Activated T-cell treated with anti-CD3 and anti-CD28 coated beads, Interleukin-2, amount 50 U/mL, for 4 hours (primary cell): ENCODE measurements around the gene BNIP3. TPM values are rescaled to one million over a fixed set of nuclear protein-coding genes. Genes with fewer than 3 reads are reported as not detected.

Source experiments
- ATAC-seq, 2 donors: fragments of 200-7000 bp; cut with Tn5 transposase; one replicate each; pipeline ENCODE4 v1.10.0; 2021
- DNase-seq: peaks from one replicate; pipeline ENCODE4 v3.0.0-alpha.2; 2020
- H3K27me3 Mint-ChIP-seq: one replicate; pipeline ENCODE4 v1.8.0; 2021; ENCODE audit warnings: low read depth, mixed read lengths
- H3K36me3 Mint-ChIP-seq: one replicate; pipeline ENCODE4 v1.8.0; 2022; ENCODE audit warnings: mixed read lengths; ENCODE audit not compliant: insufficient read depth
- H3K4me1 Mint-ChIP-seq: one replicate; pipeline ENCODE4 v1.8.0; 2021; ENCODE audit warnings: low read depth, mixed read lengths
- H3K4me3 Mint-ChIP-seq: one replicate; pipeline ENCODE4 v1.8.0; 2021; ENCODE audit warnings: mild to moderate bottlenecking, moderate library complexity, mixed read lengths
- H3K9me3 Mint-ChIP-seq: one replicate; pipeline ENCODE4 v1.8.0; 2021; ENCODE audit warnings: mixed read lengths
- total RNA-seq, 3 donors: library from RNA; stranded (reverse); gene quantifications; one replicate each; pipeline ENCODE4 v1.2.1, GENCODE V29; 2021

The BNIP3 gene
- total RNA-seq, 3 donors from 2014 or later, result 36.5 to 40.5 (median 38.6) TPM

GRCh38 chr10:131943021-131943814 is 38.5 kb downstream of the BNIP3 start:
- Mint-ChIP-seq H3K4me1 (no peaks in the 10 kb centered on the region), H3K36me3 (peaks cover 55% of the 10 kb centered on the region), H3K4me3 (no peak overlapping the region), H3K9me3 (no peaks in the 10 kb centered on the region), H3K27me3 (no peaks in the 10 kb centered on the region)
- ATAC-seq (peak in 1 of 2 donors; percentile 51), DNase-seq (no peak)

- Mint-ChIP-seq H3K4me1 (no peaks in the 10 kb centered on the region), H3K4me3 (no peak overlapping the region), H3K27me3 (no peaks in the 10 kb centered on the region), H3K9me3 (no peaks in the 10 kb centered on the region), H3K36me3 (peaks cover 49% of the 10 kb centered on the region)
- ATAC-seq, result no peak
- DNase-seq, result no peak
Measured at GRCh38 chr10:131942455-131942854, 39.3 kb downstream of the BNIP3 start.

- peaks cover 35% of the 10 kb centered on the region for H3K36me3 Mint-ChIP-seq
- DNase-seq (no peak), ATAC-seq (no peak)
- peaks cover 15% of the 10 kb centered on the region for H3K4me1 Mint-ChIP-seq
- no peaks in the 10 kb centered on the region for H3K27me3 Mint-ChIP-seq
- H3K9me3 Mint-ChIP-seq, result no peaks in the 10 kb centered on the region
- no peak overlapping the region for H3K4me3 Mint-ChIP-seq
Measured at GRCh38 chr10:131938681-131939080, 43.0 kb downstream of the BNIP3 start.

GRCh38 chr10:131937836-131938235 is 43.9 kb downstream of the BNIP3 start:
- DNase-seq, result no peak
- no peaks in the 10 kb centered on the region for H3K9me3 Mint-ChIP-seq
- H3K4me1 Mint-ChIP-seq, result peaks cover 21% of the 10 kb centered on the region
- H3K36me3 Mint-ChIP-seq, result peaks cover 28% of the 10 kb centered on the region
- ATAC-seq, result no peak
- H3K27me3 Mint-ChIP-seq, result no peaks in the 10 kb centered on the region
- no peak overlapping the region for H3K4me3 Mint-ChIP-seq

GRCh38 chr10:131936736-131937135 is 45.0 kb downstream of the BNIP3 start:
- Mint-ChIP-seq H3K9me3 (no peaks in the 10 kb centered on the region), H3K4me3 (no peak overlapping the region), H3K4me1 (peaks cover 23% of the 10 kb centered on the region), H3K36me3 (peaks cover 23% of the 10 kb centered on the region), H3K27me3 (no peaks in the 10 kb centered on the region)
- no peak for DNase-seq
- no peak for ATAC-seq

- peaks cover 23% of the 10 kb centered on the region for H3K36me3 Mint-ChIP-seq
- no peaks in the 10 kb centered on the region for H3K27me3 Mint-ChIP-seq
- H3K4me3 Mint-ChIP-seq, result no peak overlapping the region
- DNase-seq, result no peak
- H3K9me3 Mint-ChIP-seq, result no peaks in the 10 kb centered on the region
- ATAC-seq, result no peak
- H3K4me1 Mint-ChIP-seq, result peaks cover 26% of the 10 kb centered on the region
Measured at GRCh38 chr10:131936294-131936693, 45.4 kb downstream of the BNIP3 start.

- H3K4me3 Mint-ChIP-seq, result no peak overlapping the region
Measured at GRCh38 chr10:131935260-131935659, 46.5 kb downstream of the BNIP3 start.

GRCh38 chr10:131934769-131935168 is 47.0 kb downstream of the BNIP3 start:
- Mint-ChIP-seq H3K36me3 (peaks cover 15% of the 10 kb centered on the region), H3K9me3 (no peaks in the 10 kb centered on the region), H3K4me3 (no peak overlapping the region), H3K4me1 (peaks cover 41% of the 10 kb centered on the region), H3K27me3 (no peaks in the 10 kb centered on the region)
- DNase-seq (no peak), ATAC-seq (peak in 1 of 2 donors; percentile 34)

More at GRCh38 chr10:131935260-131935659, 46.5 kb downstream of the BNIP3 start:
- no peaks in the 10 kb centered on the region for H3K27me3 Mint-ChIP-seq
- DNase-seq, result no peak
- peaks cover 20% of the 10 kb centered on the region for H3K36me3 Mint-ChIP-seq
- no peak for ATAC-seq
- H3K9me3 Mint-ChIP-seq, result no peaks in the 10 kb centered on the region
- H3K4me1 Mint-ChIP-seq, result peaks cover 37% of the 10 kb centered on the region

GRCh38 chr10:131933696-131934086 is 48.0 kb downstream of the BNIP3 start:
- peaks cover 52% of the 10 kb centered on the region for H3K4me1 Mint-ChIP-seq
- no peak for ATAC-seq
- H3K36me3 Mint-ChIP-seq, result peaks cover 15% of the 10 kb centered on the region
- no peaks in the 10 kb centered on the region for H3K27me3 Mint-ChIP-seq
- no peak overlapping the region for H3K4me3 Mint-ChIP-seq
- DNase-seq, result no peak
- no peaks in the 10 kb centered on the region for H3K9me3 Mint-ChIP-seq

GRCh38 chr10:131933016-131933695 is 48.6 kb downstream of the BNIP3 start:
- no peaks in the 10 kb centered on the region for H3K9me3 Mint-ChIP-seq
- ATAC-seq, result no peak
- no peak for DNase-seq
- no peaks in the 10 kb centered on the region for H3K27me3 Mint-ChIP-seq
- peaks cover 16% of the 10 kb centered on the region for H3K36me3 Mint-ChIP-seq
- H3K4me3 Mint-ChIP-seq, result no peak overlapping the region
- H3K4me1 Mint-ChIP-seq, result peaks cover 58% of the 10 kb centered on the region

- Mint-ChIP-seq H3K4me1 (peaks cover 69% of the 10 kb centered on the region), H3K9me3 (no peaks in the 10 kb centered on the region), H3K36me3 (peaks cover 19% of the 10 kb centered on the region), H3K4me3 (no peak overlapping the region), H3K27me3 (no peaks in the 10 kb centered on the region)
- ATAC-seq, result no peak
- no peak for DNase-seq
Measured at GRCh38 chr10:131931981-131932380, 49.7 kb downstream of the BNIP3 start.

- no peaks in the 10 kb centered on the region for H3K9me3 Mint-ChIP-seq
- no peak for DNase-seq
- no peak overlapping the region for H3K4me3 Mint-ChIP-seq
- H3K27me3 Mint-ChIP-seq, result no peaks in the 10 kb centered on the region
- peaks cover 22% of the 10 kb centered on the region for H3K36me3 Mint-ChIP-seq
- peaks cover 79% of the 10 kb centered on the region for H3K4me1 Mint-ChIP-seq
- no peak for ATAC-seq
Measured at GRCh38 chr10:131930586-131931330, 51.0 kb downstream of the BNIP3 start.

GRCh38 chr10:131930150-131930549 is 51.6 kb downstream of the BNIP3 start:
- Mint-ChIP-seq H3K36me3 (peaks cover 25% of the 10 kb centered on the region), H3K4me3 (no peak overlapping the region), H3K4me1 (peaks cover 81% of the 10 kb centered on the region), H3K27me3 (no peaks in the 10 kb centered on the region), H3K9me3 (no peaks in the 10 kb centered on the region)
- DNase-seq (no peak), ATAC-seq (no peak)

GRCh38 chr10:131929122-131929845 is 52.4 kb downstream of the BNIP3 start:
- Mint-ChIP-seq H3K9me3 (no peaks in the 10 kb centered on the region), H3K4me1 (peaks cover 75% of the 10 kb centered on the region), H3K4me3 (peak overlapping the region; percentile 7), H3K36me3 (peaks cover 25% of the 10 kb centered on the region), H3K27me3 (no peaks in the 10 kb centered on the region)
- DNase-seq (no peak), ATAC-seq (no peak)
